OCI-LY3 (cell line): ENCODE data around the gene CTNND2.
"Not testable (repeated sequence)": the region's sequence is repeated elsewhere in the genome, so short reads cannot be mapped to it uniquely, and the experiment has no call there.

Experiments
- H2AFZ ChIP-seq: fragments of 200-600, 300-600 bp; shearing (Covaris generic); 2 replicates; pipeline ENCODE4 v1.6.0; 2014; ENCODE audit warnings: antibody characterized with exemption, low read depth, low read length
- H3K27ac ChIP-seq: fragments of 200-600, 300-600 bp; sonication (generic); 2 replicates; pipeline ENCODE4 v1.5.1; 2014; ENCODE audit warnings: mild to moderate bottlenecking, low read length, moderate library complexity, mixed read lengths
- H3K27me3 ChIP-seq: fragments of 200-600, 300-600 bp; sonication (generic); 2 replicates; pipeline ENCODE4 v1.6.1; 2014; ENCODE audit warnings: low read depth, low read length, mixed read lengths
- H3K36me3 ChIP-seq: fragments of 200-600, 300-600 bp; sonication (generic); replicated peaks from 2 replicates; pipeline ENCODE3; 2014; ENCODE audit warnings: low read depth, low read length, mixed read lengths
- H3K4me1 ChIP-seq: fragments of 300-600, 200-600 bp; sonication (generic); 2 replicates; pipeline ENCODE4 v1.6.1; 2014; ENCODE audit warnings: low read length, mixed read lengths
- H3K4me2 ChIP-seq: fragments of 200-600, 300-600 bp; sonication (generic); 2 replicates; pipeline ENCODE4 v1.6.1; 2014; ENCODE audit warnings: low read length, mixed read lengths
- H3K4me3 ChIP-seq: fragments of 300-600, 200-600 bp; sonication (generic); 2 replicates; pipeline ENCODE4 v1.5.1; 2014; ENCODE audit warnings: antibody characterized with exemption, mild to moderate bottlenecking, low read length, moderate library complexity
- H3K79me2 ChIP-seq: fragments of 300-600, 200-600 bp; shearing (Covaris generic); 2 replicates; pipeline ENCODE4 v1.6.1; 2014; ENCODE audit warnings: mild to moderate bottlenecking, low read length, mixed read lengths
- H3K9ac ChIP-seq: fragments of 300-600, 200-600 bp; shearing (Covaris generic); 2 replicates; pipeline ENCODE4 v1.6.0; 2014; ENCODE audit warnings: mild to moderate bottlenecking, low read length, moderate library complexity
- H3K9me3 ChIP-seq: fragments of 200-600, 300-600 bp; shearing (Covaris generic); 2 replicates; pipeline ENCODE4 v1.6.1; 2014; ENCODE audit warnings: low read length, mixed read lengths; ENCODE audit not compliant: insufficient read depth
- H4K20me1 ChIP-seq: fragments of 200-600, 300-600 bp; sonication (generic); 2 replicates; pipeline ENCODE4 v1.6.1; 2016; ENCODE audit warnings: low read length, mixed read lengths; ENCODE audit not compliant: insufficient read depth
- EZH2phosphoT487 ChIP-seq: fragments of 200-600 bp; shearing (Covaris generic); IDR thresholded peaks from 2 replicates; pipeline ENCODE4 v1.6.1; 2018; ENCODE audit warnings: antibody characterized with exemption, mixed run types, low read depth
- TF ChIP-seq, protein P1 (sequence below): fragments of 200-600, 300-600 bp; sonication (generic); IDR thresholded peaks from 2 replicates; pipeline ENCODE4 v1.5.1; 2014; ENCODE audit warnings: antibody characterized with exemption, low read length, low read depth

CTNND2 gene

DNA sequence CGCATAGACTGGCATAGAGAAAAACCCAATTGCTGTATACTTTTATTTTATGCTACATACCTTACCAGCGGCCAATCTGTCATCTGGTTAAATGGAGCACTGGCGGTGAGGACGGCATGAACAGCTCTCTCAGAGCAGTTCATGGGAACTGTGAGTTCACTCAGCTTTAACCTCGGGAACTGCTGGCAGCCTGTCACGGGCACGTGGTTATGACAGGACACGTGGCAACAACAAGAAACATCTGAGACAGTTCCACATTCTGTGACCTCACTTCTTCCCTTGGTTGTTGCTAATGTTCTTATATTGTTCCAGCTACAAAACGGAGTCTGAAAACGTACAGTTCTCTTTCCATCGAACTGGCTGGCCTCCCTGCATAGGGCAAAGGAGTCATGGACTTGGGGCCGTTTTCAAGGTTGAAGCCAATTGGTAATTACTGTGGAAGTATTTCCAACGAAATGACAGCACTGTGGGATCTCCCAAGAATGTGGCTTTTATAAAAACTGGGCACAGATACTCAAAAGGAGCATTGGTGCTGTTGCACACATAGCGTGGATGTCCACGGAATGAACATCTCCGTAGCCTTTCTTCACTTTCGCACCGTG lies 896.9 kb downstream of the CTNND2 start:
- H2AFZ ChIP-seq = no peak overlapping the region
- no peak overlapping the region for H3K9ac ChIP-seq
- H3K4me3 ChIP-seq = no peak overlapping the region
- no peak overlapping the region for H3K4me2 ChIP-seq
- no peaks in the 10 kb centered on the region for H4K20me1 ChIP-seq
- no peaks in the 10 kb centered on the region for H3K9me3 ChIP-seq
- no peaks in the 10 kb centered on the region for H3K4me1 ChIP-seq
- H3K36me3 ChIP-seq = no peaks in the 10 kb centered on the region
- TF ChIP-seq, protein P1, sequence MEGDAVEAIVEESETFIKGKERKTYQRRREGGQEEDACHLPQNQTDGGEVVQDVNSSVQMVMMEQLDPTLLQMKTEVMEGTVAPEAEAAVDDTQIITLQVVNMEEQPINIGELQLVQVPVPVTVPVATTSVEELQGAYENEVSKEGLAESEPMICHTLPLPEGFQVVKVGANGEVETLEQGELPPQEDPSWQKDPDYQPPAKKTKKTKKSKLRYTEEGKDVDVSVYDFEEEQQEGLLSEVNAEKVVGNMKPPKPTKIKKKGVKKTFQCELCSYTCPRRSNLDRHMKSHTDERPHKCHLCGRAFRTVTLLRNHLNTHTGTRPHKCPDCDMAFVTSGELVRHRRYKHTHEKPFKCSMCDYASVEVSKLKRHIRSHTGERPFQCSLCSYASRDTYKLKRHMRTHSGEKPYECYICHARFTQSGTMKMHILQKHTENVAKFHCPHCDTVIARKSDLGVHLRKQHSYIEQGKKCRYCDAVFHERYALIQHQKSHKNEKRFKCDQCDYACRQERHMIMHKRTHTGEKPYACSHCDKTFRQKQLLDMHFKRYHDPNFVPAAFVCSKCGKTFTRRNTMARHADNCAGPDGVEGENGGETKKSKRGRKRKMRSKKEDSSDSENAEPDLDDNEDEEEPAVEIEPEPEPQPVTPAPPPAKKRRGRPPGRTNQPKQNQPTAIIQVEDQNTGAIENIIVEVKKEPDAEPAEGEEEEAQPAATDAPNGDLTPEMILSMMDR = no peak
- no peak for TF ChIP-seq EZH2phosphoT487
- H3K79me2 ChIP-seq = no peaks in the 10 kb centered on the region
- H3K27me3 ChIP-seq = no peaks in the 10 kb centered on the region
- no peak overlapping the region for H3K27ac ChIP-seq

- H3K4me3 ChIP-seq, H2AFZ ChIP-seq, H3K4me1 ChIP-seq, H3K27ac ChIP-seq, H3K79me2 ChIP-seq, H3K4me2 ChIP-seq, H3K9ac ChIP-seq, H4K20me1 ChIP-seq, H3K36me3 ChIP-seq, H3K9me3 ChIP-seq, H3K27me3 ChIP-seq: not testable (repeated sequence)
Observed at GRCh38 chr5:11004523-11004922, 899.7 kb downstream of the CTNND2 start.

DNA sequence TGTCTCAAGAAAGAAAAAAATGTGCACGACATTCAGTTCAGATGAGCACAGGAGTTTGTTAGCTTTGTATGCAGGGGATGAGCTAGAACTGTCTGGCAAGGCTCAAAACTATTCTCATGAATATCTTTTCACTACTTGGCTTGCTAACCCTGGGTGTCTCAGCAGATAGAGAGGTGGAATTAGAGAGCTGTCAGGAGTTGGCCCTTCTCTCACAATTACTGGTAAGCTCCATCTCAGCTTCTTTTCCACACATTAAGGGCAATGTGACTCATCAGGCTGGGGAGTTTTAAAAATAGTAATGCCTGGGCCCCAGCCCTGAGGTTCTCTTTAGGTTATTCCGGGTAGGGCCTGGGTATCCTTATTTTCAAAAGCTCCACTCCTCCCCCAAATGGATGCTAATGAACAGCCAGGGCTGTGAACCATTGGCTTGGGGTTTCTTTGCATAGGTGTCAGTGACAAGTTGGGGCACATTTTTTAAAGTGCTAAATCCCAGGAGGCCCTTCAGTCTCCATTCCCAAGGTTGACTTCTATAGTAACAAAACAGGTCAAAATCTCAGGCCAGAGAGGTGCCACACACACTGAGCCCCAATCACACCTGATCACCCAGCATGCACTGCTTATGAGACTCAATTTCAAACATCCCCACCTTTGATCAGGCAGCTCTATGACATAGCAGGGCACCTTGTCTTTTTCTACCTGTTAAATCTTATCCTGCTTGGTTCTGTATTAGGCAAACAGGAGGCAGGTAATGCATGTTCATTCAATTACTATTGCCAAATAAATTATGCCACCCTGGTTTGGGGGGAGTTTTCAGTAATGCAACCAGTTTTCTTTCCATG lies 903.5 kb downstream of the CTNND2 start:
- Histone ChIP-seq H3K36me3 (no peaks in the 10 kb centered on the region), H3K27ac (no peak overlapping the region), H4K20me1 (no peaks in the 10 kb centered on the region), H3K9me3 (no peaks in the 10 kb centered on the region), H3K27me3 (no peaks in the 10 kb centered on the region), H3K9ac (no peak overlapping the region), H3K4me1 (no peaks in the 10 kb centered on the region), H3K79me2 (no peaks in the 10 kb centered on the region), H3K4me2 (no peak overlapping the region), H3K4me3 (no peak overlapping the region), H2AFZ (no peak overlapping the region)
- no peak for TF ChIP-seq EZH2phosphoT487
- TF ChIP-seq, protein P1 = no peak

- Histone ChIP-seq H3K4me2 (no peak overlapping the region), H3K4me1 (no peaks in the 10 kb centered on the region), H3K36me3 (no peaks in the 10 kb centered on the region), H2AFZ (no peak overlapping the region), H3K27me3 (no peaks in the 10 kb centered on the region), H3K27ac (no peak overlapping the region), H3K9ac (no peak overlapping the region), H3K9me3 (no peaks in the 10 kb centered on the region), H3K4me3 (no peak overlapping the region), H3K79me2 (no peaks in the 10 kb centered on the region), H4K20me1 (no peaks in the 10 kb centered on the region)
- TF ChIP-seq, protein P1 = no peak
- no peak for TF ChIP-seq EZH2phosphoT487
Observed at GRCh38 chr5:10999714-11000113, 904.5 kb downstream of the CTNND2 start.
